Caco-2 (cell line): ENCODE data around the gene FHIT. TPM values are rescaled to one million over a fixed set of nuclear protein-coding genes. Genes with fewer than 3 reads are reported as not detected.

Experiments
- BruUV-seq: library from RNA; stranded (reverse); fragments of 400-500 nt; replicated peaks from 2 replicates; lab custom pipeline; 2021; lab: Mats Ljungman, UMichigan
- CTCF ChIA-PET: fragments of 300-600 bp; sonication (Branson Sonifier 250); formaldehyde crosslinking; loops from one replicate; lab custom pipeline; 2022; ENCODE audit warnings: antibody characterized with exemption; lab: Charles Lee
- POLR2A ChIA-PET: fragments of 300-600 bp; sonication (Branson Sonifier 250); formaldehyde crosslinking; loops from one replicate; lab custom pipeline; 2022; ENCODE audit warnings: antibody characterized with exemption; lab: Charles Lee
- DNase-seq, 2 experiments: peaks; one replicate each; pipeline versions ENCODE4 v3.0.0 to v3.0.0-alpha.2; 2020 to 2022
- H3K27me3 ChIP-seq: replicated peaks from 2 replicates; pipeline ENCODE4 v1.6.0; 2011; ENCODE audit warnings: low read length; ENCODE audit not compliant: control insufficient read depth, insufficient read depth
- H3K36me3 ChIP-seq: 2 replicates; pipeline ENCODE4 v1.5.1; 2011; ENCODE audit warnings: low read length; ENCODE audit not compliant: control insufficient read depth, insufficient read depth
- H3K4me1 ChIP-seq: fragments of 250-450 bp; sonication (Bioruptor Pico); 2 replicates; pipeline ENCODE4 v1.5.1; 2020; ENCODE audit warnings: mild to moderate bottlenecking
- H3K4me3 ChIP-seq: 2 replicates; pipeline ENCODE4 v1.5.1; 2011; ENCODE audit warnings: low read depth, mild to moderate bottlenecking, control low read depth, low read length
- H3K9me3 ChIP-seq: fragments of 250-450 bp; sonication (Bioruptor Pico); 2 replicates; pipeline ENCODE4 v1.5.1; 2020; ENCODE audit warnings: mild to moderate bottlenecking, moderate library complexity
- H3K27ac Mint-ChIP-seq: one replicate; pipeline ENCODE4 v1.8.0; 2022; ENCODE audit warnings: mixed read lengths; ENCODE audit not compliant: unreplicated experiment
- H3K27me3 Mint-ChIP-seq: one replicate; pipeline ENCODE4 v1.8.0; 2022; ENCODE audit warnings: mixed read lengths; ENCODE audit not compliant: insufficient read depth, unreplicated experiment
- H3K36me3 Mint-ChIP-seq: one replicate; pipeline ENCODE4 v1.8.0; 2022; ENCODE audit warnings: mild to moderate bottlenecking, mixed read lengths; ENCODE audit not compliant: insufficient read depth, unreplicated experiment
- H3K4me1 Mint-ChIP-seq: one replicate; pipeline ENCODE4 v1.8.0; 2022; ENCODE audit warnings: low read depth, mixed read lengths; ENCODE audit not compliant: unreplicated experiment
- H3K4me3 Mint-ChIP-seq: one replicate; pipeline ENCODE4 v1.8.0; 2022; ENCODE audit warnings: mild to moderate bottlenecking, moderate library complexity, mixed read lengths; ENCODE audit not compliant: unreplicated experiment
- H3K9me3 Mint-ChIP-seq: one replicate; pipeline ENCODE4 v1.8.0; 2022; ENCODE audit warnings: mixed read lengths; ENCODE audit not compliant: unreplicated experiment
- CTCF ChIP-seq, 2 experiments: fragments of 200-600 bp in 1 of 2; IDR thresholded peaks; 1 replicate in 1 of 2; 2 replicates in 1 of 2; pipeline versions ENCODE4 v1.5.1 to v1.8.0; 2011 to 2022; ENCODE audit warnings: antibody characterized with exemption in 1 of 2, control low read depth in 1 of 2, inconsistent platforms in 1 of 2, low read depth in 1 of 2, low read length in 1 of 2, mild to moderate bottlenecking in 1 of 2, moderate library complexity in 1 of 2; ENCODE audit not compliant: insufficient read depth in 1 of 2, severe bottlenecking in 1 of 2, unreplicated experiment in 1 of 2
- intact Hi-C: fragments of 100-400 bp; cut with micrococcal nuclease; formaldehyde crosslinking; loops from one replicate; pipeline ENCODE4 v1.10.0; 2022; ENCODE audit not compliant: unreplicated experiment
- total RNA-seq: library from RNA; stranded (reverse); gene quantifications from 2 replicates; pipeline ENCODE4 v1.2.3, GENCODE V29; 2022

The FHIT gene
- total RNA-seq, 1 experiment from 2014 or later, result 8.3 TPM

- no peaks in the 10 kb centered on the region for H3K4me1 ChIP-seq
- no TSS peak for BruUV-seq
- intact Hi-C loops, result loop anchor here (10.0 kb wide), 1 partner anchor 385 kb away; no protein-coding TSS in a partner anchor
- H3K27me3 Mint-ChIP-seq, result no peaks in the 10 kb centered on the region
- ChIA-PET CTCF (no interaction called here), POLR2A (no interaction called here)
- no peaks in the 10 kb centered on the region for H3K4me1 Mint-ChIP-seq
- no peak for DNase-seq
- no peaks in the 10 kb centered on the region for H3K36me3 ChIP-seq
- no peak overlapping the region for H3K27ac Mint-ChIP-seq
- no peaks in the 10 kb centered on the region for H3K9me3 Mint-ChIP-seq
- TF ChIP-seq CTCF (IDR thresholded peaks at IDR 0.05; ENCODE audit: insufficient read depth in 1 of 2, low read depth in 1 of 2, low read length in 1 of 2, severe bottlenecking in 1 of 2, unreplicated experiment in 1 of 2), result no peak
- H3K4me3 Mint-ChIP-seq, result no peak overlapping the region
- H3K4me3 ChIP-seq, result no peak overlapping the region
- no peaks in the 10 kb centered on the region for H3K9me3 ChIP-seq
- H3K36me3 Mint-ChIP-seq, result no peaks in the 10 kb centered on the region
- H3K27me3 ChIP-seq, result no peaks in the 10 kb centered on the region
These were observed 1061.9 kb downstream of the FHIT start for GRCh38 chr3:60189304-60189703.

GRCh38 chr3:60188803-60189202, 1062.4 kb downstream of the FHIT start:
- DNase-seq, result no peak
- H3K4me3 Mint-ChIP-seq, result no peak overlapping the region
- POLR2A ChIA-PET, result no interaction called here
- no peaks in the 10 kb centered on the region for H3K9me3 ChIP-seq
- H3K36me3 ChIP-seq, result no peaks in the 10 kb centered on the region
- intact Hi-C loops, result loop anchor here (10.0 kb wide), 1 partner anchor 386 kb away; no protein-coding TSS in a partner anchor
- CTCF ChIA-PET, result no interaction called here
- H3K9me3 Mint-ChIP-seq, result no peaks in the 10 kb centered on the region
- no peak for TF ChIP-seq CTCF (IDR thresholded peaks at IDR 0.05; ENCODE audit: insufficient read depth in 1 of 2, low read depth in 1 of 2, low read length in 1 of 2, severe bottlenecking in 1 of 2, unreplicated experiment in 1 of 2)
- H3K27me3 Mint-ChIP-seq, result no peaks in the 10 kb centered on the region
- H3K4me1 Mint-ChIP-seq, result no peaks in the 10 kb centered on the region
- no peaks in the 10 kb centered on the region for H3K36me3 Mint-ChIP-seq
- H3K4me3 ChIP-seq, result no peak overlapping the region
- H3K4me1 ChIP-seq, result no peaks in the 10 kb centered on the region
- BruUV-seq, result no TSS peak
- H3K27me3 ChIP-seq, result no peaks in the 10 kb centered on the region
- H3K27ac Mint-ChIP-seq, result no peak overlapping the region

GRCh38 chr3:60187343-60187742, 1063.9 kb downstream of the FHIT start:
- POLR2A ChIA-PET, result no interaction called here
- Mint-ChIP-seq H3K27me3 (no peaks in the 10 kb centered on the region), H3K4me3 (no peak overlapping the region), H3K27ac (no peak overlapping the region), H3K36me3 (no peaks in the 10 kb centered on the region), H3K9me3 (no peaks in the 10 kb centered on the region), H3K4me1 (no peaks in the 10 kb centered on the region)
- Histone ChIP-seq H3K36me3 (no peaks in the 10 kb centered on the region), H3K4me3 (no peak overlapping the region), H3K9me3 (no peaks in the 10 kb centered on the region), H3K27me3 (no peaks in the 10 kb centered on the region), H3K4me1 (no peaks in the 10 kb centered on the region)
- no peak for DNase-seq
- TF ChIP-seq CTCF (IDR thresholded peaks at IDR 0.05; ENCODE audit: insufficient read depth in 1 of 2, low read depth in 1 of 2, low read length in 1 of 2, severe bottlenecking in 1 of 2, unreplicated experiment in 1 of 2), result no peak
- intact Hi-C loops, result loop anchor here (10.0 kb wide), 1 partner anchor 387 kb away; no protein-coding TSS in a partner anchor
- no TSS peak for BruUV-seq
- CTCF ChIA-PET, result no interaction called here
